OCI-LY3 (cell line): ENCODE results near the gene FAAH2.

ENCODE experiments used
- H2AFZ ChIP-seq: fragments of 200-600, 300-600 bp; shearing (Covaris generic); 2 replicates; pipeline ENCODE4 v1.6.0; 2014; ENCODE audit warnings: antibody characterized with exemption, low read depth, low read length
- H3K27ac ChIP-seq: fragments of 200-600, 300-600 bp; sonication (generic); 2 replicates; pipeline ENCODE4 v1.5.1; 2014; ENCODE audit warnings: mild to moderate bottlenecking, low read length, moderate library complexity, mixed read lengths
- H3K27me3 ChIP-seq: fragments of 200-600, 300-600 bp; sonication (generic); 2 replicates; pipeline ENCODE4 v1.6.1; 2014; ENCODE audit warnings: low read depth, low read length, mixed read lengths
- H3K36me3 ChIP-seq: fragments of 200-600, 300-600 bp; sonication (generic); replicated peaks from 2 replicates; pipeline ENCODE3; 2014; ENCODE audit warnings: low read depth, low read length, mixed read lengths
- H3K4me1 ChIP-seq: fragments of 300-600, 200-600 bp; sonication (generic); 2 replicates; pipeline ENCODE4 v1.6.1; 2014; ENCODE audit warnings: low read length, mixed read lengths
- H3K4me2 ChIP-seq: fragments of 200-600, 300-600 bp; sonication (generic); 2 replicates; pipeline ENCODE4 v1.6.1; 2014; ENCODE audit warnings: low read length, mixed read lengths
- H3K4me3 ChIP-seq: fragments of 300-600, 200-600 bp; sonication (generic); 2 replicates; pipeline ENCODE4 v1.5.1; 2014; ENCODE audit warnings: antibody characterized with exemption, mild to moderate bottlenecking, low read length, moderate library complexity
- H3K79me2 ChIP-seq: fragments of 300-600, 200-600 bp; shearing (Covaris generic); 2 replicates; pipeline ENCODE4 v1.6.1; 2014; ENCODE audit warnings: mild to moderate bottlenecking, low read length, mixed read lengths
- H3K9ac ChIP-seq: fragments of 300-600, 200-600 bp; shearing (Covaris generic); 2 replicates; pipeline ENCODE4 v1.6.0; 2014; ENCODE audit warnings: mild to moderate bottlenecking, low read length, moderate library complexity
- H3K9me3 ChIP-seq: fragments of 200-600, 300-600 bp; shearing (Covaris generic); 2 replicates; pipeline ENCODE4 v1.6.1; 2014; ENCODE audit warnings: low read length, mixed read lengths; ENCODE audit not compliant: insufficient read depth
- H4K20me1 ChIP-seq: fragments of 200-600, 300-600 bp; sonication (generic); 2 replicates; pipeline ENCODE4 v1.6.1; 2016; ENCODE audit warnings: low read length, mixed read lengths; ENCODE audit not compliant: insufficient read depth
- CTCF ChIP-seq: fragments of 200-600, 300-600 bp; sonication (generic); IDR thresholded peaks from 2 replicates; pipeline ENCODE4 v1.5.1; 2014; ENCODE audit warnings: antibody characterized with exemption, low read length, low read depth
- EZH2phosphoT487 ChIP-seq: fragments of 200-600 bp; shearing (Covaris generic); IDR thresholded peaks from 2 replicates; pipeline ENCODE4 v1.6.1; 2018; ENCODE audit warnings: antibody characterized with exemption, mixed run types, low read depth

Gene FAAH2

GRCh38 chrX:57266275-57266674 lies 20.2 kb upstream of the FAAH2 start:
- H3K27ac ChIP-seq, result no peak overlapping the region
- H3K9ac ChIP-seq, result no peak overlapping the region
- H3K36me3 ChIP-seq, result no peaks in the 10 kb centered on the region
- TF ChIP-seq CTCF, result no peak
- no peak for TF ChIP-seq EZH2phosphoT487
- H3K9me3 ChIP-seq, result no peaks in the 10 kb centered on the region
- H3K4me3 ChIP-seq, result no peak overlapping the region
- no peaks in the 10 kb centered on the region for H3K79me2 ChIP-seq
- no peaks in the 10 kb centered on the region for H4K20me1 ChIP-seq
- no peaks in the 10 kb centered on the region for H3K27me3 ChIP-seq
- H3K4me2 ChIP-seq, result no peak overlapping the region
- no peaks in the 10 kb centered on the region for H3K4me1 ChIP-seq
- no peak overlapping the region for H2AFZ ChIP-seq

- no peaks in the 10 kb centered on the region for H3K36me3 ChIP-seq
- no peak overlapping the region for H3K4me2 ChIP-seq
- no peaks in the 10 kb centered on the region for H3K27me3 ChIP-seq
- no peak overlapping the region for H2AFZ ChIP-seq
- no peaks in the 10 kb centered on the region for H3K4me1 ChIP-seq
- no peaks in the 10 kb centered on the region for H4K20me1 ChIP-seq
- H3K27ac ChIP-seq, result no peak overlapping the region
- H3K9me3 ChIP-seq, result no peaks in the 10 kb centered on the region
- no peak overlapping the region for H3K9ac ChIP-seq
- no peak overlapping the region for H3K4me3 ChIP-seq
- TF ChIP-seq EZH2phosphoT487, result no peak
- TF ChIP-seq CTCF, result no peak
- no peaks in the 10 kb centered on the region for H3K79me2 ChIP-seq
Observed at GRCh38 chrX:57266871-57267270, 19.6 kb upstream of the FAAH2 start.

GRCh38 chrX:57267308-57267707 lies 19.2 kb upstream of the FAAH2 start:
- TF ChIP-seq CTCF (no peak), EZH2phosphoT487 (no peak)
- Histone ChIP-seq H2AFZ (no peak overlapping the region), H3K36me3 (no peaks in the 10 kb centered on the region), H3K27me3 (no peaks in the 10 kb centered on the region), H3K79me2 (no peaks in the 10 kb centered on the region), H3K4me2 (no peak overlapping the region), H3K4me1 (no peaks in the 10 kb centered on the region), H3K9ac (no peak overlapping the region), H4K20me1 (no peaks in the 10 kb centered on the region), H3K4me3 (no peak overlapping the region), H3K27ac (no peak overlapping the region), H3K9me3 (no peaks in the 10 kb centered on the region)

GRCh38 chrX:57270980-57271379 lies 15.5 kb upstream of the FAAH2 start:
- Histone ChIP-seq H3K36me3 (no peaks in the 10 kb centered on the region), H3K4me1 (no peaks in the 10 kb centered on the region), H3K9me3 (no peaks in the 10 kb centered on the region)

More at GRCh38 chrX:57270980-57271379, 15.5 kb upstream of the FAAH2 start:
- H3K4me2 ChIP-seq, result no peak overlapping the region
- no peak overlapping the region for H2AFZ ChIP-seq
- TF ChIP-seq CTCF, result no peak
- no peak for TF ChIP-seq EZH2phosphoT487
- no peaks in the 10 kb centered on the region for H4K20me1 ChIP-seq
- H3K9ac ChIP-seq, result no peak overlapping the region
- no peaks in the 10 kb centered on the region for H3K79me2 ChIP-seq
- no peaks in the 10 kb centered on the region for H3K27me3 ChIP-seq
- no peak overlapping the region for H3K27ac ChIP-seq
- H3K4me3 ChIP-seq, result no peak overlapping the region
